HG03066 (cell line): ENCODE measurements around the gene RPH3AL.

Source experiments
- ATAC-seq: cut with Tn5 transposase; IDR thresholded peaks from one replicate; pipeline ENCODE4 v1.9.1; 2021; ENCODE audit warnings: low read depth; ENCODE audit not compliant: unreplicated experiment

The RPH3AL gene

GRCh38 chr17:193426-193810 lies 159.2 kb downstream of the RPH3AL start:
- no peak for ATAC-seq

- no peak for ATAC-seq
These were observed 159.8 kb downstream of the RPH3AL start for GRCh38 chr17:192666-193425.

GRCh38 chr17:189444-189843 lies 163.2 kb downstream of the RPH3AL start:
- no peak for ATAC-seq

GRCh38 chr17:187130-187529 lies 165.5 kb downstream of the RPH3AL start:
- no peak for ATAC-seq

GRCh38 chr17:185445-186138 lies 167.0 kb downstream of the RPH3AL start:
- ATAC-seq, result no peak

- no peak for ATAC-seq
These were observed 169.6 kb downstream of the RPH3AL start for GRCh38 chr17:183021-183420.

GRCh38 chr17:182050-182751 lies 170.4 kb downstream of the RPH3AL start:
- no peak for ATAC-seq

- no peak for ATAC-seq
These were observed 171.2 kb downstream of the RPH3AL start, which contains the start of gene DOC2B for GRCh38 chr17:181245-182049. Gene DOC2B, minus strand, starts transcription at chr17:181650. Its CDS starts 171 bp downstream, at chr17:181479.

- no peak for ATAC-seq
These were observed 172.0 kb downstream of the RPH3AL start for GRCh38 chr17:180381-181244.

GRCh38 chr17:179781-180380 lies 172.7 kb downstream of the RPH3AL start:
- no peak for ATAC-seq

GRCh38 chr17:179066-179432 lies 173.6 kb downstream of the RPH3AL start:
- ATAC-seq, result no peak

GRCh38 chr17:178292-179065 lies 174.1 kb downstream of the RPH3AL start:
- ATAC-seq, result no peak

- ATAC-seq, result no peak
These were observed 174.8 kb downstream of the RPH3AL start for GRCh38 chr17:177762-178161.

- ATAC-seq, result no peak
These were observed 175.5 kb downstream of the RPH3AL start for GRCh38 chr17:177155-177554.

GRCh38 chr17:173166-173911 lies 179.3 kb downstream of the RPH3AL start:
- ATAC-seq, result no peak

- no peak for ATAC-seq
These were observed 180.2 kb downstream of the RPH3AL start for GRCh38 chr17:172401-172800.

GRCh38 chr17:171871-172270 lies 180.7 kb downstream of the RPH3AL start:
- no peak for ATAC-seq

GRCh38 chr17:170130-170670 lies 182.4 kb downstream of the RPH3AL start:
- ATAC-seq, result no peak
